Activated T-helper 1 cell treated with anti-CD3 and anti-CD28 coated beads, Interleukin-2, amount 50 U/mL, for 16 hours (primary cell): ENCODE results near the gene PRDX6.
"Not testable (repeated sequence)": the region's sequence is repeated elsewhere in the genome, so short reads cannot be mapped to it uniquely, and the experiment has no call there.

Source experiments
- DNase-seq, 2 donors: peaks; one replicate each; pipeline ENCODE4 v3.0.0-alpha.2; 2020; ENCODE audit warnings: low read depth in 1 of 2, low spot score in 1 of 2

PRDX6 gene

GRCh38 chr1:173477286-173478093 is at the start of gene PRDX6:
Gene PRDX6, plus strand, starts transcription at chr1:173477335. Its CDS starts 63 bp downstream, at chr1:173477398.
- no peak for DNase-seq

GRCh38 chr1:173429471-173430402 is 47.4 kb upstream of the PRDX6 start:
- peak; percentile 32 for DNase-seq

GRCh38 chr1:173430677-173431303 is 46.3 kb upstream of the PRDX6 start:
- DNase-seq: no peak

- DNase-seq: peak; percentile 73 to 84
Observed at GRCh38 chr1:173431304-173432045, 45.7 kb upstream of the PRDX6 start.

GRCh38 chr1:173432331-173432730 is 44.8 kb upstream of the PRDX6 start:
- DNase-seq: no peak

GRCh38 chr1:173433751-173434326 is 43.3 kb upstream of the PRDX6 start:
- DNase-seq: no peak

- no peak for DNase-seq
Observed at GRCh38 chr1:173436841-173437428, 40.2 kb upstream of the PRDX6 start.

- DNase-seq: no peak
Observed at GRCh38 chr1:173438675-173439074, 38.5 kb upstream of the PRDX6 start.

- no peak for DNase-seq
Observed at GRCh38 chr1:173440430-173440829, 36.7 kb upstream of the PRDX6 start.

- no peak for DNase-seq
Observed at GRCh38 chr1:173444757-173445156, 32.4 kb upstream of the PRDX6 start.

- DNase-seq: no peak
Observed at GRCh38 chr1:173445164-173445563, 32.0 kb upstream of the PRDX6 start.

GRCh38 chr1:173445656-173446055 is 31.5 kb upstream of the PRDX6 start:
- DNase-seq: no peak

GRCh38 chr1:173447224-173447623 is 29.9 kb upstream of the PRDX6 start:
- DNase-seq: no peak

GRCh38 chr1:173448945-173449344 is 28.2 kb upstream of the PRDX6 start:
- no peak for DNase-seq

- no peak for DNase-seq
Observed at GRCh38 chr1:173451981-173452380, 25.2 kb upstream of the PRDX6 start.

- DNase-seq: no peak
Observed at GRCh38 chr1:173453982-173454381, 23.2 kb upstream of the PRDX6 start.

- no peak for DNase-seq
Observed at GRCh38 chr1:173454966-173455524, 22.1 kb upstream of the PRDX6 start.

- no peak for DNase-seq
Observed at GRCh38 chr1:173459885-173460284, 17.2 kb upstream of the PRDX6 start.

- DNase-seq: not testable (repeated sequence)
Observed at GRCh38 chr1:173462666-173463065, 14.5 kb upstream of the PRDX6 start.

- not testable (repeated sequence) for DNase-seq
Observed at GRCh38 chr1:173464185-173464584, 12.9 kb upstream of the PRDX6 start.
